Activated naive CD4-positive, alpha-beta T cell treated with anti-CD3 and anti-CD28 coated beads for 36 hours (primary cell): ENCODE results near the gene SZT2. TPM values are rescaled to one million over a fixed set of nuclear protein-coding genes. Genes with fewer than 3 reads are reported as not detected.
"Not testable (repeated sequence)": the region's sequence is repeated elsewhere in the genome, so short reads cannot be mapped to it uniquely, and the experiment has no call there.

Experiments used
- CTCF ChIA-PET: fragments of 350-600 bp; sonication (Branson Sonifier 250); formaldehyde crosslinking; loops from one replicate; lab custom pipeline; 2021; ENCODE audit warnings: antibody characterized with exemption; lab: Charles Lee
- DNase-seq: peaks from one replicate; pipeline ENCODE4 v3.0.0-alpha.2; 2020
- H3K27ac Mint-ChIP-seq: one replicate; pipeline ENCODE4 v1.8.0; 2021; ENCODE audit warnings: mild to moderate bottlenecking, mixed read lengths
- H3K27me3 Mint-ChIP-seq: one replicate; pipeline ENCODE4 v1.8.0; 2021; ENCODE audit warnings: low read depth, mixed read lengths
- H3K36me3 Mint-ChIP-seq: one replicate; pipeline ENCODE4 v1.8.0; 2021; ENCODE audit warnings: low read depth, mixed read lengths
- H3K4me1 Mint-ChIP-seq: one replicate; pipeline ENCODE4 v1.8.0; 2021; ENCODE audit warnings: low read depth, mixed read lengths
- H3K4me3 Mint-ChIP-seq: one replicate; pipeline ENCODE4 v1.8.0; 2021; ENCODE audit warnings: mild to moderate bottlenecking, moderate library complexity, mixed read lengths
- H3K9me3 Mint-ChIP-seq: one replicate; pipeline ENCODE4 v1.8.0; 2021; ENCODE audit warnings: mixed read lengths
- intact Hi-C: fragments of 100-400 bp; cut with micrococcal nuclease; formaldehyde crosslinking; loops from one replicate; pipeline ENCODE4 v1.15.1; 2023
- total RNA-seq, 2 experiments: library from RNA; stranded (reverse); gene quantifications; one replicate each; pipeline ENCODE4 v1.2.3, GENCODE V29; 2021

The SZT2 gene
- total RNA-seq, 2 experiments from 2014 or later = 26.6 to 28.2 TPM

DNA sequence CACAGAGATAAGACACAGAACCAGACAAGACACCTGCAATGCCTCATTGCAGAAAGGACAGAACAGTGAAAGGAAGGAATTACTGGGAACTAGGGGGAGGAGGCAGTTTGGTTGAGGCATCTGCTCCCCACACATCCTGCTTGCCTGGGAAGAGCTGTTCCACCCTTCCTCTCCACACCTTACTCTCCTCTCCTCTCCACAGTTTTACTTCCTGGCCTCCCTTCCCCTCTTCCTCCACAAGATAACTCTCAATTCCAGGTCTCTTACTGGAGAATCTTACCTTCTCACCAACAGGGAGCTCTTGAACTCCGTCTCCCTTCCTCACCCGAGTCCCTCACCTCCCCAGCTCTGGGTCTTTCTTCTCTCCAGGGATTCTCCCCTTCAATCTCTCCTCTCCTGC is 24.0 kb upstream of the SZT2 start:
- H3K4me1 Mint-ChIP-seq = peaks cover 46% of the 10 kb centered on the region
- CTCF ChIA-PET = no interaction called here

GRCh38 chr1:43366179-43366578 is 23.5 kb upstream of the SZT2 start:
- Mint-ChIP-seq H3K36me3 (peaks cover 37% of the 10 kb centered on the region), H3K9me3 (no peaks in the 10 kb centered on the region), H3K27ac (peak overlapping the region; percentile 57), H3K4me3 (peak overlapping the region; percentile 88), H3K27me3 (no peaks in the 10 kb centered on the region), H3K4me1 (peaks cover 41% of the 10 kb centered on the region)
- intact Hi-C loops = loop anchor here (5.0 to 10.0 kb wide), 2 partner anchors 409 to 579 kb away; partner anchors contain the start of genes IPO13 and SLC2A1
- CTCF ChIA-PET = no interaction called here
- no peak for DNase-seq

More for the DNA sequence above, 24.0 kb upstream of the SZT2 start:
- H3K36me3 Mint-ChIP-seq = peaks cover 42% of the 10 kb centered on the region
- intact Hi-C loops = loop anchor here (5.0 to 10.0 kb wide), 2 partner anchors 408 to 579 kb away; partner anchors contain the start of genes IPO13 and SLC2A1
- H3K27me3 Mint-ChIP-seq = no peaks in the 10 kb centered on the region
- H3K9me3 Mint-ChIP-seq = no peaks in the 10 kb centered on the region
- peak overlapping the region; percentile 57 for H3K27ac Mint-ChIP-seq
- H3K4me3 Mint-ChIP-seq = peak overlapping the region; percentile 88
- no peak for DNase-seq

GRCh38 chr1:43366601-43367025 is 23.1 kb upstream of the SZT2 start:
- Mint-ChIP-seq H3K4me1 (peaks cover 39% of the 10 kb centered on the region), H3K36me3 (peaks cover 33% of the 10 kb centered on the region), H3K9me3 (no peaks in the 10 kb centered on the region), H3K27me3 (no peaks in the 10 kb centered on the region), H3K27ac (peak overlapping the region; percentile 87), H3K4me3 (peak overlapping the region; percentile 88)
- no peak for DNase-seq
- CTCF ChIA-PET = no interaction called here
- intact Hi-C loops = loop anchor here (5.0 to 10.0 kb wide), 2 partner anchors 409 to 578 kb away; partner anchors contain the start of genes IPO13 and SLC2A1

GRCh38 chr1:43367026-43367903 is 22.4 kb upstream of the SZT2 start:
- H3K36me3 Mint-ChIP-seq = peaks cover 26% of the 10 kb centered on the region
- intact Hi-C loops = loop anchor here (5.0 to 10.0 kb wide), 2 partner anchors 410 to 578 kb away; partner anchors contain the start of genes IPO13 and SLC2A1
- peak overlapping the region; percentile 88 for H3K4me3 Mint-ChIP-seq
- no peaks in the 10 kb centered on the region for H3K27me3 Mint-ChIP-seq
- DNase-seq = peak; percentile 45
- H3K4me1 Mint-ChIP-seq = peaks cover 36% of the 10 kb centered on the region
- H3K27ac Mint-ChIP-seq = peak overlapping the region; percentile 87
- H3K9me3 Mint-ChIP-seq = no peaks in the 10 kb centered on the region
- CTCF ChIA-PET = interaction anchor here (1.4 to 2.1 kb wide), 3 partner anchors 9 to 19 kb away, joined by 4 to 12 read pairs (median 5); partner anchors contain the start of gene CDC20

DNA sequence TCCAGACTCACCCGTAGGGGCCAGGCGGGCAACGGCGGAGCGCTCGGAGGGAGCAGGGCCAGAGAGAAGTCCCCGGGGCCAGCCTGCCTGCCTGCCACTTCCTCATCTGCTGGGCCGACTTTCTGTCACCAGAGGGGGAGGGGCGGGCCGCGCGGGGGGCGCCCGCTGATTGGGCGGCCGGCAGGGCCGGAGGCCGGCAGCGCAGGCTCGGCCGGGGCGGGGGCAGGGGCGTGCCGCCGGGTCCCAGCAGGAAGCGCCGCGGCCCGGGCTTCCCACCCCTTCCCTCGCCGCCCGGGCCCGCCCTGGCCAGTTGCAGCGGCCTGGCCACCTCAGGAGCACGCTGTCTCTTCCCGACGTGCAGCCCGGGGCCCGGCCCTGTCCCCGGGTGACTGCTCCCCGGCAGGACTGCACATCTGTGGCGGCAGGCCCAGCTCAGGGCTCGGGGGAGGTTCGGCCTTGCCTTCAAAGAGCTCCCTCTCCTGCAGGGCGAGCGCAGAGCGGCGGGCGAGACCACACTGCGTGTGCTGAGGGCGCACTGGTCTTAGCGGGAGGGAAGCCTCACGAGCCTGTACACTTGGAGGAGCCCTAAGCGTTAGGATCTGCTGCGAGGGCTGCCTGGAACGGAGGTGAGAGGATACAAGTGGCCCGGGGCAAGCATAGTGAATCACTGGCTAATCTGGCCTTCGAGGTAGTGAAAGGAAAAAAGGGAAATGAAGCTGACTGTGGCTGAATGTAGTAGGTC is 21.6 kb upstream of the SZT2 start, which contains the start of gene ELOVL1:
TSS of gene ELOVL1 (minus strand) at position 108 of the 742 bp plus-strand sequence. CDS start 2,402 bp downstream, outside the sequence.
- CTCF ChIA-PET = interaction anchor here (1.3 to 2.1 kb wide), 4 partner anchors 9 to 141 kb away, joined by 4 to 12 read pairs (median 5); partner anchors contain the start of gene CDC20
- Mint-ChIP-seq H3K27ac (peak within 1 kb of the TSS; percentile 87), H3K4me3 (peak within 1 kb of the TSS; percentile 88), H3K27me3 (no peaks in the 10 kb centered on the region), H3K36me3 (peaks cover 24% of the 10 kb centered on the region), H3K4me1 (peaks cover 35% of the 10 kb centered on the region), H3K9me3 (no peaks in the 10 kb centered on the region)
- DNase-seq = peak; percentile 91
- intact Hi-C loops = loop anchor here (1.0 to 10.0 kb wide), 5 partner anchors 10 to 577 kb away; partner anchors contain the start of genes CDC20, IPO13, MED8 and SLC2A1

DNA sequence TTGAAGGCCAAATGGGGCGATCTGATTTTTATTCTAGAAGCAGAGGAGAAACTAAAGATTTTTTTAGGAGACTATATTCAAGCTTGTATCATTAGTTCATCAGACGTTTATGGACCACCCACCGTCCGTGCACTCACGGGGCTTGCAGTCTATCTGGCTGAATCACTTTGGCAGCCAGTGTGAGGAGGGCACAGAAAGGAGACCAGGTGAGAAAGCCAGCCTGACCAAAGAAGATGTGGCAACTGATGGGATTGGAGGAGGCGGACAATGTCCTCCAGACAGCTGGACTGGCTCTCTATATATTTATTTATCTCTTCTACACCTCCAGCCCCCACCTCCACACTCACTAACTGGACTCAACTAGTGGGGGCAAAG is 21.1 kb upstream of the SZT2 start:
- Mint-ChIP-seq H3K4me3 (peak overlapping the region; percentile 80), H3K27ac (peak overlapping the region; percentile 87), H3K36me3 (peaks cover 22% of the 10 kb centered on the region), H3K9me3 (no peaks in the 10 kb centered on the region), H3K4me1 (peaks cover 35% of the 10 kb centered on the region), H3K27me3 (no peaks in the 10 kb centered on the region)
- CTCF ChIA-PET = interaction anchor here (1.3 to 2.1 kb wide), 4 partner anchors 10 to 141 kb away, joined by 4 to 12 read pairs (median 5); partner anchors contain the start of gene CDC20
- intact Hi-C loops = loop anchor here (1.0 to 10.0 kb wide), 5 partner anchors 10 to 576 kb away; partner anchors contain the start of genes CDC20, IPO13, MED8 and SLC2A1
- peak; percentile 22 for DNase-seq

DNA sequence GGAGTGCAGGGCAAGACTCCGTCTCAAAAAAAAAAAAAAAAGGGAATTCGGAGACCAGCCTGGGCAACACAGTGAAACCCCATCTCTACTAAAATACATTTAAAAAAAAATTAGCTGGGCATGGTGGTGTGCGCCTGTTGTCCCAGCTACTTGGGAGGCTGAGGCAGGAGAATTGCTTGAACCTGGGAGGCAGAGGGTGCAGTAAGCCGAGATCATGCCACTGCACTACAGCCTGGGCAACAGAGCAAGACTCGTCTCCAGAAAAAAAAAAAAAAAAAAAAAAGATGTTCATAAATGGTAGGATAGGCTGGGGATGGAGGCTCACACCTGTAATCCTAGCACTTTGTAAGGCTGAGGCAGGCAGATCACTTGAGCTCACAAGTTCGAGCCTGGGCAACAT is 19.9 kb upstream of the SZT2 start:
- H3K27me3 Mint-ChIP-seq, H3K27ac Mint-ChIP-seq, H3K9me3 Mint-ChIP-seq, DNase-seq, CTCF ChIA-PET, H3K4me3 Mint-ChIP-seq: not testable (repeated sequence)
- Mint-ChIP-seq H3K4me1 (peaks cover 33% of the 10 kb centered on the region), H3K36me3 (peaks cover 17% of the 10 kb centered on the region)
- intact Hi-C loops = loop anchor here (5.0 to 10.0 kb wide), 2 partner anchors 412 to 575 kb away; partner anchors contain the start of genes IPO13 and SLC2A1

- peaks cover 16% of the 10 kb centered on the region for H3K36me3 Mint-ChIP-seq
- CTCF ChIA-PET = no interaction called here
- no peaks in the 10 kb centered on the region for H3K27me3 Mint-ChIP-seq
- H3K9me3 Mint-ChIP-seq = no peaks in the 10 kb centered on the region
- no peak overlapping the region for H3K4me3 Mint-ChIP-seq
- intact Hi-C loops = no loop called here
- no peak overlapping the region for H3K27ac Mint-ChIP-seq
- DNase-seq = no peak
- peaks cover 29% of the 10 kb centered on the region for H3K4me1 Mint-ChIP-seq
Measured at GRCh38 chr1:43370564-43370963, 19.1 kb upstream of the SZT2 start.

GRCh38 chr1:43372172-43372571 is 17.5 kb upstream of the SZT2 start:
- Mint-ChIP-seq H3K36me3 (peaks cover 11% of the 10 kb centered on the region), H3K27ac (no peak overlapping the region), H3K4me1 (peaks cover 13% of the 10 kb centered on the region), H3K27me3 (no peaks in the 10 kb centered on the region), H3K9me3 (no peaks in the 10 kb centered on the region), H3K4me3 (no peak overlapping the region)
- DNase-seq = no peak
- intact Hi-C loops = no loop called here
- CTCF ChIA-PET = no interaction called here

DNA sequence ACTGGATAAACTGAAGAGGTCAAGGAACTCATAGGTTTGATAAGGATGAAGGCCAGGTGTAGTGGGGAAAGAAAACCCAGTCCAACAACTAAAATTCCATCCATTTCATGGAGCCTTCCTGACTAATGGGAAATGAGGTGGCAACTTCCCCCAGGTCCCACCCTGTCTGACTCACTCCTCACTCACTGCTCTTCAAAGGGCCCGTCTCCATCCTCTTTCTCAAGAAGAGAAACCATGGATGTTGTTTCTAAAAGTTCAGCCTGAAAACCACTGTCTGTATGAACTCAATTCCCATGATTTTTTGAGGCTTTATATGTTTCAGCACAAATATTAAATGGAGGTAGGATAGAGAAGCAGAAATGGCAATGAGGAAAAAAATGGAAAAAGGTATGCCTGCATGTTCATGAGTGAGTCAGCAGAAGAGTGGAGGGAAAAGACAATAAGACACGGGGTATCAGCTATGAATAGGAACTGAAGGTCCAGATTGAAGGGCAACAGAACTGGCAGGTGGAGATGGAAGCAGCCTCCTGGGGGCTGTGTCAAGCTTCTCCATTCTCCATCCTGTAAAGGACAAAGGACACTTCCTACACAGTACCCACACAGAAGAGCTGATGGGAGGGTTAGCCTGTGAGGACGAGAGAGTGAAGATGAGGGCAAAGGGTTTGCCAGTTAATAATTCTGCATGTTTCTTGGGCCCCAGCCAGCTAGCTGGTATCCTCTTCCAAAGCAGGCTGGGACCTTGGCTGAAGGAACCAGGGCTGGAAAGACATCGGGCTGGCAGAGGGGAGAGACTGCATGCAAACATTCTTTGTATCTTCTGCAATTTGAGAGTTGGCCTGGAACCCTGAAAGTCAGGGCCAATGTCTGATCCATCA is 16.4 kb upstream of the SZT2 start:
- H3K27me3 Mint-ChIP-seq = no peaks in the 10 kb centered on the region
- CTCF ChIA-PET = interaction anchor here (0.6 kb wide), 1 partner anchor 146 kb away, joined by 3 read pairs; no protein-coding TSS in a partner anchor
- H3K36me3 Mint-ChIP-seq = peaks cover 10% of the 10 kb centered on the region

GRCh38 chr1:43376723-43377235 is 12.9 kb upstream of the SZT2 start:
- Mint-ChIP-seq H3K4me1 (no peaks in the 10 kb centered on the region), H3K9me3 (no peaks in the 10 kb centered on the region), H3K27ac (no peak overlapping the region), H3K27me3 (no peaks in the 10 kb centered on the region), H3K36me3 (peaks cover 25% of the 10 kb centered on the region), H3K4me3 (no peak overlapping the region)
- CTCF ChIA-PET = interaction anchor here (1.1 kb wide), 1 partner anchor 150 kb away, joined by 4 read pairs; no protein-coding TSS in a partner anchor
- intact Hi-C loops = no loop called here
- DNase-seq = no peak

More for the DNA sequence above, 16.4 kb upstream of the SZT2 start:
- H3K9me3 Mint-ChIP-seq = no peaks in the 10 kb centered on the region
- no peak overlapping the region for H3K27ac Mint-ChIP-seq
- no peak overlapping the region for H3K4me3 Mint-ChIP-seq
- intact Hi-C loops = no loop called here
- DNase-seq = no peak
- peaks cover 11% of the 10 kb centered on the region for H3K4me1 Mint-ChIP-seq
